HG03025 (cell line): ENCODE data around the gene SSH3.
"Not testable (repeated sequence)": the region's sequence is repeated elsewhere in the genome, so short reads cannot be mapped to it uniquely, and the experiment has no call there.

Experiments
- ATAC-seq: cut with Tn5 transposase; IDR thresholded peaks from one replicate; pipeline ENCODE4 v1.9.1; 2021; ENCODE audit warnings: mild to moderate bottlenecking, moderate library complexity; ENCODE audit not compliant: unreplicated experiment, low FRiP score

The SSH3 gene, protein sequence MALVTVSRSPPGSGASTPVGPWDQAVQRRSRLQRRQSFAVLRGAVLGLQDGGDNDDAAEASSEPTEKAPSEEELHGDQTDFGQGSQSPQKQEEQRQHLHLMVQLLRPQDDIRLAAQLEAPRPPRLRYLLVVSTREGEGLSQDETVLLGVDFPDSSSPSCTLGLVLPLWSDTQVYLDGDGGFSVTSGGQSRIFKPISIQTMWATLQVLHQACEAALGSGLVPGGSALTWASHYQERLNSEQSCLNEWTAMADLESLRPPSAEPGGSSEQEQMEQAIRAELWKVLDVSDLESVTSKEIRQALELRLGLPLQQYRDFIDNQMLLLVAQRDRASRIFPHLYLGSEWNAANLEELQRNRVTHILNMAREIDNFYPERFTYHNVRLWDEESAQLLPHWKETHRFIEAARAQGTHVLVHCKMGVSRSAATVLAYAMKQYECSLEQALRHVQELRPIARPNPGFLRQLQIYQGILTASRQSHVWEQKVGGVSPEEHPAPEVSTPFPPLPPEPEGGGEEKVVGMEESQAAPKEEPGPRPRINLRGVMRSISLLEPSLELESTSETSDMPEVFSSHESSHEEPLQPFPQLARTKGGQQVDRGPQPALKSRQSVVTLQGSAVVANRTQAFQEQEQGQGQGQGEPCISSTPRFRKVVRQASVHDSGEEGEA

DNA sequence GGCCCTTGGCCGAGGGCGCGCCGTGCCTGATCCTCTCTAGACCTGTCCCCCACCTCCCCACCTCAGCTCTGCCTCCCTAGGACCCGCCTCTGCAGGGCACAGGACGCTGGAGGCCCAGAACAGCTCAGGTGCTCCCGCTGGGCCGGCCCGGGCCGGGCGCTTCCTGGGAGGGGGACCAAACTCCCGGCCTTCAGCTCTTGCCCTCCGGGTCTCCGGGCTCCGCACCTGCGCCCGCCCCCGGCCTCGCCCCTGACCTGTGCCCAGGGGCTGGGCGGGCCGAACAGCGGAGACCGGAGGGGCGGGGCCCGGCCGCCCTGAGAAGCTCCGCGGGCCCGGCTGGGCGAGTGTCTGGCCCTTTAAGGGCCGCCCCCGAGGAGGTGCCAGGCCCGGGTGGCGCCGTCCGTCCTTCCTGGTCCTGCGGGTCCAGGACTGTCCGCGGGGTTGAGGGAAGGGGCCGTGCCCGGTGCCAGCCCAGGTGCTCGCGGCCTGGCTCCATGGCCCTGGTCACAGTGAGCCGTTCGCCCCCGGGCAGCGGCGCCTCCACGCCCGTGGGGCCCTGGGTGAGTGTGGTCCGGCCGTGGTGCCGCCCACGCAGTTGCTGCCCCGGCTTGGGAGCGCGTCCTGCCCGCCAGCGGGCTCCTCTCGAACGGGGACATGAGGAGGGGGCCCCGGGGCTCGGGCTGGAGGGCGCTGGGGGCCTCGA is at the start of gene SSH3:
Gene SSH3 (plus strand): TSS at position 399 of the 703 bp plus-strand sequence. CDS start 96 bp downstream, at position 495.
- ATAC-seq = no peak

DNA sequence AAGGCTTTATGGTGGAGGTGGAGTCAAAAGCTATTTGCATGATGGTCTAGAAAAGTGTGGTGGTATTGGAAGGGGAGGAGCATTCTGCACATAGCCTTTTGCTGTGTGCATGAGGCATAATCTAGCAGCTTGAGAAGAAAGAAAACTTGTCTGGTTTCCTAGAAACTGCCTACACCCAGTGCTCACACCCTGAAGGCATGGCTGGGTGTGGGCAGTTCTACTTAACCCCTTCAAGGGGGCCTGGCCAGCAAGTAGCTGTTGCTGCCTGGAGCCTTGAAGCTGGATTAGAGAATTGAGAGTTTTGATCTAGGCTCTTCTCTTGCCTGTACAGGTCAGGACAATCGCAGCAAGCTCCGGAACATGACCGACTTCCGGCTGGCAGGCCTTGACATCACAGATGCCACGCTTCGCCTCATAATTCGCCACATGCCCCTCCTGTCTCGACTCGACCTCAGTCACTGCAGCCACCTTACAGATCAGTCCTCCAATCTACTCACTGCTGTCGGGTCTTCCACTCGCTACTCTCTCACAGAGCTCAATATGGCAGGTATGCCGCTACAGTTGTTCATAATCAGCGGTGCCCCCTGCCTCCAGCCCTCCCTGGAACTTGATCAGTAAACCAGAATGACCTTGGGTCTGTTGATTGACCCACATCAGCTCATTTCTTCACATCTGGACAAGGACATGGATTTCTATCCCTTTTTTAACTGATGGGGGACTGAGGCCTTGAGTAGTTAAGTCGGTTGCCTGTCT is 49.3 kb upstream of the SSH3 start:
- ATAC-seq = no peak

DNA sequence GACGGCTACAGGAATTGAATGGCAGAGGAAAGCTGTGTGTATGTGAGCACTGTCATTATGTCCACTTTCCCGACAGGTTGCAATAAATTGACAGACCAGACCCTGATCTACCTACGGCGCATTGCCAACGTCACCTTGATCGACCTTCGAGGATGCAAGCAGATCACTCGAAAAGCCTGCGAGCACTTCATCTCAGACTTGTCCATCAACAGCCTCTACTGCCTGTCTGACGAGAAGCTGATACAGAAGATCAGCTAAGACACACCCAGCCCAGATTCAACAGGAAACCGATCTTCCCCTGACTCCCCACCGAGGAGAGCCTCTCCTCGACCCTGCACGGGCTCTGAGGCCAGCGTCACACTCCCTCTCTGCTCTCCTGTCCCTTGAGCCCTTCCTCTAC is 48.5 kb upstream of the SSH3 start:
- no peak for ATAC-seq

DNA sequence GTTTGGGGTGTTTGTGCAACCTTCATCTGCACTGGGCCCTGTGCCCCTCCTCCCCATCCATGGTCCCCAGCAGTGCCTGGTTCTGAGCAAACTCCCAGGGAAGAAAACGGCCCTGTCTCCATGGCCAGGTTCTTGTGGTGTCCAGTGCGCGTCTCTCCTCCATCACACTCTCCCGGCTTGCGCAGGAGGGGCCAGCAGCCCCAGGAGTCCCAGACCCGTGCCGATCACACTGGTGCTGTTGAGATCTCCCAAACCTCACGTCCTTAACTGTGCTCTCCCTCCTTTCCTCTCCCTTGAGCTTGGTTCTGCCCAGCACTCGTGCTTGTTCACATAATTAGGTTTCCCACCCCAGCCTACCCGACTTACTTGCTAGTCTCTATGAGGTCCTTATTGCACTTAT is 48.0 kb upstream of the SSH3 start:
- no peak for ATAC-seq

DNA sequence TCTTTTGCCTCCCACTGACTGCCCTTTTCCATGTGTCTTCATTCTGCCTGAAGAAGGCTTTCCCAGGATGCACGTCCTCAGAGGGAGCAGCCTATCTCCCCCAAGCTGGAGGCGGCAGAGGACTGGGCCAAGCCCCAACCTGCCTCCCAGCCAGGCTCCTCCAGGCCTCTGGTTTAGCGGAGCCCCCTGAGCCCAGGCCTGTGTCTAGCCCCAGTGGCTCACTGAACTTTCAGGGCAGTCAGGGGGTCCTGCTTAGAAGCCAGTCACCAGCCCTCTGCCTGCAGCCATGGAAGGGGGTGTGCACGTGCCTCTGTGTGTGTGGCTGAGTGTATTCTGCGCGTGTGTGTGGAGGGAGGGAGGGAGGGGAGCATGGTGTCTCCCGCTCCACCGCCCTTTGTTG is 47.5 kb upstream of the SSH3 start:
- no peak for ATAC-seq

DNA sequence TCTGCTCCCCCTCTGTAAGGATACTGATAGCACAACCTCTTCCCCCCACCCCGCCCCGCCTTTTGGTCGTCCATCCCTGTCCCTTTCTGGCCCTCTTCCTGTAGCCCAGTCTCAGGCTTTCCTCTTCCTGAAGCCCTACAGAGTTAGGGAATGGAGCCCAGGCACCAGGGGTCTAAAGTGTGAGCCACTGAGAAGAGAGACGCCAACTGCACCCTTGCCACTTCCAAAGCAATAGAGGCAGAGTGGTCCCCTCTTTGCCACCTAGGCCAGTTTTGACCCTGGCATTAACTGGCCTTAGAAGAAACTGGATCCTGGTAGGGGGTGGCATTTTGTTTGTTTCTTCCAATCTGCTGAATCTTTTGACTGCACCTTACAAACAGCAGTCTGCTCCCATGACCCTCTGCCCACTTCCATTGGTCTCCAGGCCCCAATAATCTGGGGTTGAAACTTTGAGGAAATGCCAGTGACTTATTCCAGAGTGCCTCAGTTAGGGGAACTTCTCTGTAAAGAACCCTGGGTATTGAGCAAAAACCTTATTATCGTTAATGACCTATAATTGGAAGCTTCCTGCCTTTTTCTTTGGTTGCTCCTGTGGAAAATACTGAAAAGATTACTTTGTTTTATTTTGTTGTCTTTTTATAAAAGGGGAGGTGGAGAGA is 46.7 kb upstream of the SSH3 start:
- no peak for ATAC-seq

DNA sequence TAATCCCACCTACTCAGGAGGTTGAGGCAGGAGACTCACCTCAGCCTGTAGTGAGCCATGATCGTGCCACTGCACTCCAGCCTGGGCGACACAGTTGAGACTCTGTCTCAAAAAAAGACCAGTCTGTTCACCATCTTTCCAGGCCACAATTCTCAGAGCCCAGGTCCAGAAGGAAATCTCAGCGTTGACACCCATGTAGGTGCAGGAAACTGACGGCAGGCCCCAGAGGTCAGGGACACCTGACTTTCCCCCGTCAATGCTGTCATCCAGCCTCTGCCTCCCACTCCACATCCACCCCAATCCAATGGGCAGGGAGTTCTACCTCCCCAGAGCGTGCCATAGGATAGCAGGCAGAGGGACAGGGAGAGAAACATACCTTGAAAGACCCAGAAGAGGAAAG is 42.9 kb upstream of the SSH3 start:
- ATAC-seq = no peak

DNA sequence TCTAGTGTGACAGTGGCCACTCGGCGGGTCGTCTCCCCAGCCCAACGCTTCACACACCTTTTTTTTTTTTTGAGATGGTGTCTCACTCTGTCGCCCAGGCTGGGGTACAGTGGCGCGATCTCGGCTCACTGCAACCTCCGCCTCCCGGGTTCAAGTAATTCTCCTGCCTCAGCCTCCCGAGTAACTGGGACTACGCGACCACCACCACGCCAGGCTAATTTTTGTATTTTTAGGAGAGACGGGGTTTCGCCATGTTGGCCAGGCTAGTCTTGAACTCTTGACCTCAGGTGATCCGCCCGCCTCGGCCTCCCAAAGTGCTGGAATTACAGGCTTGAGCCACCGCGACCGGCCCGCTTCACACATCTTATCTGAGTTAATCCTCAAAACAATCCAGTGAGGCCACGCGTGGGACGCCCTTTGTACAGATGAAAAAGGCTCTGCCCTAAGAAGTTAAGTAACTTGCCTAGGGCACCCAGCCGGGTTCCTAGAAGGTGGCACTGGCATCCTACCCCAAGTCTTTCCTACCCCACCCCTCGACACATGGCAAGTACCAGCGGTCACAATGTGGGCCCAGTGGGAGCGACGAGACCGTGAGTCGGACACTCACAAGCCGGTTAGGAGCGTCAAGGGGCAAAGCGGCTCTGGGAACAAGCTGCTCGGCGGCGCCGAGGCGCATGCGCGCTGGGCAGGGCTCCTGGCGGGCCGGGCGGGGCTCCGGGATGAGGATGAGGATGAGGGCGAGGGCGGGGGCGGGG is 42.3 kb upstream of the SSH3 start:
- ATAC-seq = not testable (repeated sequence)

DNA sequence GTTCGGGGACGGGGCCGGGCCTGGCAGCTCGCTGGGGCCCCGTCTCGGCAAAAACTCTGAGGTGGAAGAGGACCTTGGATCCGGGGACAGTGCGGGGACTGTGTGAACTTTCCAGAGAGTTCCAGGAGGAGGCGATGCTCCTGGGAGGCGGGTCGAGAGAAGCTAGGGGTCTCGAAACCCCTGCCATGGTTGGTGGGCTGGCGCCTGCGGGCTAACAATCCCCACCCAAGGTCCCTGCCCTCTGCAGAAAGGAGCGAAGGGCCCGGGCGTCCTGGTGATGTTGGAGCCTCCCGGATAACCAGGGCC is 41.7 kb upstream of the SSH3 start:
- ATAC-seq = no peak

DNA sequence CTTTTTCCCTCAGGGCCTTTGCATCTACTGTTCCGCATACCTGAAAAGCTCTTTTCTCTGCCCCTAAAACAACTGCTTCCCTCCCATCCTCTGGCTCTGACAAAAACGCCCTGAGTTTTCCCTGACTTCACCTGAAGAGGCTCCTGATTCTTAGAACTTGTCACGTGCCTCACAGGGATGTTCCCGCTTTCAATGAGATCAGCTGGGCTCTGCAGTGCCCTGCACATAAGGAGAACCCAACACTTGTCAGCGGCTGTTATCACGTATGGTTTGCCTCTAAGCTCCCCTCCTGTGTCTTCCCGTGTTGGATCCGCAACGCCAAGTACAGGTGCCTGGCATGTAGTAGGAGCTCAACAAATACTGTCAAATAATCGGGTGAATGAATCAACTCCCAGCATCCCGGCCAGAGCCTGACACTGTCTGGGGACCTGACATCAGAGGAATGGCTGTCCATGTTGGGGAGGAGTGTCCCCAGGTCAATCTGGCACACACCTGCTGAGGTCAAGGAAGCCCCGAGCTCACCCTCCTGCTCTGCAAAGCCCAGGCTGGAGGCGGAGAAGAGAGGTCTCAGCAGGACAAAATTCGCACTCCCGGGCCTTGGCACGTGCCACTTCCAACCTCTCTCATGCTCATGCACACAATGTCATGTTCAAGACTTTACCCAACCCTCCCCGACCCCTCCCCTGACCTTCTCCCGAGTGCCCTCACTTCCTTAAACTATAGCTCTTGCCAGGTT is 41.2 kb upstream of the SSH3 start:
- no peak for ATAC-seq

DNA sequence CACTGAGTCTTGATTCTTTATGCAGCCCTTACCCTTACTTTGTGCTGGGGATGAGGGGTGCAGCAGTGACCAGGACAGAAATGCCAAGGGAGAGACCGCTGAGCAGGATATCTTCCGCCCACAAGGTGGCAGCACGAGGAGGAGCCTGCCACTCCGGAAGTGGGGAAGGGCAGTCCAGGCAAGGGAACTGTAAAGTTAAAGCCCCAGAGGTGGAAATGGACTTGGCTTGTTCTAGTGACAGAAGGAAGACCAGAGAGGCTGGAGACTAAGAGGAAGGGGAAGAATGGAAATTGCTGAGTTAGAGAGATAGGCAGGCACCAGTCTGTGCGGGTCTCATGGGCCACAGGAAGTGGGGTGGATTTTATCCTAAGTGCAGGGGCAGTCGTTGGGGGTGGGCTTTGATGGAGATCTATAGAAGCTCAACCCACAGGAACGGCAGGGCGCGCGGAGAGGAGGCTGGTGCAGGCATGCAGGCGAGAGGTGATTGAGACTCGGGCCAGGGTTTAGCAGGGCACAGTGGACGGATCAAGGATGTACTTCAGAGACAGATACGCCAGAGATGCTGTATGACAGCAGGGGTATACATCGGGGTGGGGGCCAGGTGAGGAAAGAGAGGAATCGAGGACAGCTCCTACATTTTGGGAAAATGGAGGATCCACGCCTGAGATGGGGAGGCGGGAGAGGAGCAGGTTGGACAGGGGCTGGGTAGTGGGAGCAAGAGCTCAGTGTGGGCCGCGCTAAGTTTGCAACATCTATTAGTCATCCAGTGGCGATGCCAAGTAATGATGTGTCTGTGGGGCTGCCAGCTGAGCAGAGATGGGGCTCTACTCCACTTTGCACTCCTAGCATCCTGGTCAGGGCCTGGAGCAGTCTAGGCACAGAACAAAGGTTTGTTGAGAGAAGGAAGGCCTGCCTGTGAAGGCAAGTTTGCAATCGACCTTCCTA is 40.3 kb upstream of the SSH3 start:
- no peak for ATAC-seq

DNA sequence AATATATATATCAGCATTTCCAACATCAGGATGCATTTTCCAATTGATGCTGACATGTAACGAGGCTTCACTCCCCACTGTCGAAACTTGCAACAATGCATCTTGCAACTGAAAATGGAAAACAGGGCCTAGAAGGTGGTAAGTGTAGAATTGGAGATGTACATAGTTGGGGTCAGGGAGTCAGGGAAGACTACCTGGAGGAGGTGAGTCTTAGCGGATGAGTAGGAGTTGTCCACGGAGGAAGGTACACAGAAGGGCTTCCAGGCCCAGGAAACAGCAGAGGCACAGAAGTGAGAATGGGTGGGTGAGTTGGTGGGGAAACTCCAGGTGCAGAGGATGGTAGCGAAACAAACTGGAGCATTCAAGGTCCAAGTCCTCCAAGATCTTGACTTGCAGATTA is 39.1 kb upstream of the SSH3 start:
- ATAC-seq = no peak

DNA sequence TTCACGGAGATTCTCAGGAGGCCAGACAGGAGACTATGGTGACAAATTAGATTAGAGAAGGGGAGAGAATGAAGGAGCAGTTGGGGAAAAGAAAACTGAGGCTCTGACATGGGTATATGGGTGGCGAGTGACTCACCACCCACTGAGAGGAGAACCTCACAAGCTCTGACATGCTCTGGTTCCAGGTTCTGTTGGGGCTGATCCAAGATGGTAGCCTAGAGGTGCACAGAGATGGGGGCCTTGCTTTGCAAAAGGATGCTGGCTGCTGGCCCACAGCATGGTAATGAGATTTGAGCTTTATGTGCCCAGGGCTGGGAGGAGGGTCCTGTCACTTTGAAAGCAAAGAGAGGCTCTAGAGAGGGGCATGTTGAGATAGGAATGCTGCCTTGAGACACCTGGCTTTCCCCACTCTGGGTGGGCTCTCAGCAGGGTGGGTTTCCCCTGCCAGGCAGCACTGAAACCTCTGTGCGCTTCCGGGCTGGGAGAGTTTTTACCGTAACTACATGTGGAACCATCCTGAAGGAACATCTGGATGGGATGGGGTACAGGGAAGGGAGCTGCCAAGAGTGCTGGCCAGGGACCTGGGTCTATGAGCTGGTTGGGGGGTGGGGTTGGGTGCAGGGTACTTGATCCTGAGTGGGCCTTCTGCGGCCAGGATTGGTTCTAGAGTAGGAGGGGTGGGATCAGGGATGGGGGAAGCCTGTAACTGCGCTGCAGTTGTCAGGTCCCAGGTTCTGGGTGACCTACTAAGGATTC is 38.3 kb upstream of the SSH3 start:
- ATAC-seq = no peak

DNA sequence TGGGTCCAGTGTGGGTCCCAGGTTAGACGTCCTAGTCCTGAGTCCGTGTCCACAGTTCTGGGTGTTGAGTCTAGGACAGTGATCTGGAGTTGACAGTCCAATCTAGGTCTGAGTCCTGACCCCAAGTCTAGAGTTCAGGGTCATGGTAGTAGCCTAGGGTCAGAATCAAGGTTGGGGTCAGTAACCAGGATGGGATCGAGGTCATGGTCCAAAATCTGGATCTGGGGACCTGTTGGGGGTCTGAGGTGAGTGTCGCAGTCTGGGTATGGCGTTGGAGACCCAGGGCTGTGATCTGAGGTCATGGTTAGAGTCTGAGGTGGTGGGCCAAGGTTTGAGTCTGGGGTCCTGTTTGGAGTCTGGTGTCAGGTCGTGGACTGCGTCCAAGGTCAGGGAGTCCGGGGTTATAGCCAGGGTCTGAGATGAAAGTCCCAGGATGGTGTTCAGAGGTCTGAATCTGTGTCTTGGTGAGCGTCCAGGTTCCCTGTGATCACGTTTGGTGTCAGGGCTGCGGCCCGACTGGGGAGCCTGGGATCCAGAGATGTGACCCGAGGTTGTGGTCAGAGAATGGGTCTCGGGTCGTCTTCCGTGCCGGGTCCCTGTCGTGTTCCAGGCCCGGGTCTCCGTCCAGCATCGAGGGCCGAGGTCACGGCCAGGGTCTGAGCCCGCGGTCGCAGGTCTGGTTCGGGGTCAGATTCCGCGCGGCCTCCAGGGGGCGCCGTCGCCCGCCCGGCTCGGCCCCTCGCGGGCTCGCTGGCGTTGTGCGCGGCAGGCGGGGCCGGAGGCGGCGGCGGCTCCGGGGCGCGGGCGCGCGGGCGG is 37.5 kb upstream of the SSH3 start:
- no peak for ATAC-seq

DNA sequence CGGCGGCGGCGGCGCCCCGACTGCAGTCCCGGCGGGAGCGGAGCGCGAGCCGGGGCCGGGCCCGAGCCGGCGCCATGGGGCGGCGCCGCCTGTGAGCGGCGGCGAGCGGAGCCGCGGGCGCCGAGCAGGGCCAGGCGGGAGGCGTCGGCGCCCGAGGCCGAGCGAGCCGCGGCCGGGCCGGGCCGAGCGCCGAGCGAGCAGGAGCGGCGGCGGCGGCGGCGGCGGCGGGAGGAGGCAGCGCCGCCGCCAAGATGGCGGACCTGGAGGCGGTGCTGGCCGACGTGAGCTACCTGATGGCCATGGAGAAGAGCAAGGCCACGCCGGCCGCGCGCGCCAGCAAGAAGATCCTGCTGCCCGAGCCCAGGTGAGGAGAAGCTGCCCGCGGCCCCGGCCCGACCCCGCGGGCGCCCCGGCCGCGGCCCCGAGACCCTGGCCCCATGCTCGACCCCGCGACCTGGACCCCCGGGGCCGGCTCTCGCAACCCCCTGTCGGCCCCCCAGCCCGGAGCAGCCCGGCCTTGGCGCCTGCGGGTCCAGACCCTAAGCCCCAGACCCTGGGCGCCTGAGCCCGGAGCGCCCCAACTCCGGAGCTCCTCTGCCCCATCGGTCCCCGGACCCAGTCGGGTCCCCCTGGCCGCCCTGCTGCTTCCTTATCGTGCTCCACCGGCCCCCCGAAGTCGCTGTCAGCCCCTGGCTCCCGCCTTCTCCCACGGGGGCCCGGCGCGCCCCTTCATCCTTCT is 36.7 kb upstream of the SSH3 start, which contains the start of gene GRK2:
Gene GRK2 (plus strand): TSS at position 25 of the 739 bp plus-strand sequence. CDS start 227 bp downstream, at position 252.
- no peak for ATAC-seq
